HK-2 (cell line): ENCODE results near the gene SMARCA4.

Source experiments
- DNase-seq: peaks from one replicate; pipeline ENCODE4 v3.0.0-alpha.2; 2018; ENCODE audit not compliant: unreplicated experiment

The SMARCA4 gene

DNA sequence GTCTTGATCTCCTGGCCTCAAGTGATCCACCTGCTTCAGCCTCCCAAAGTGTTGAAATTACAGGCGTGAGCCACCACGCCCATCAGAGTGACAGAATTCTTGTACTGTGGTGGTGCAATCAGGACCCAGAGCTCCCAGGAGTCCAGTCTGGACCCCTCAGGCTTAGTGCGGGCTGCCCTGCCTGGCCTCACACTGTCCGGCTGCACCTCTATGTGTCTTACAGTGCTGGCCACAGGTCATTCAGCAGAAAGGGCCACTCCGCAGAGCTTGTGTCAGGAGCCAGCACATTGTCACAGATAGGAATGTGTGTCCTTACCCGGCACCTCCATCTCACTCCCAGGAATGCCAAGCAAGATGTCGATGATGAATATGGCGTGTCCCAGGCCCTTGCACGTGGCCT, 49.2 kb downstream of the SMARCA4 start:
- no peak for DNase-seq

DNA sequence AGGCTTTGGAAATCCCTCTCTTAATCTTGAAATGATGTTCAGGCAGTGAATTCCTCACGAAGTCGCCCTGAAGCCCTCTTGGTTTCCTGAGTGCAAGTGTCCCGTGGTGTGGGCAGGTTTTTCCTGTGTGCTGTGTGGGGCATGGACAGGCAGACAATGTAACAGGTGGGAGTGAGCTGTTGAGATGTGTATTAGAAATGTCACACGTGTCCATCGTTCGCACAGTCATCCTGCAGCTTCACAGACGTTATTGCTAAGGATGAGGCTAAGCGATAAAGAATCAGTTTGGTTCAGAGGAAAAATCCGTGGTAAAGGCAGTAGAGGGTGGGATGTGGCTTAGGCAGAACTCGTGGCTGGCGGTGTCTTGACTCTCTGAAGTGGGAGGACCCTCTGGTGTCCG, 51.7 kb downstream of the SMARCA4 start:
- DNase-seq, result no peak

DNA sequence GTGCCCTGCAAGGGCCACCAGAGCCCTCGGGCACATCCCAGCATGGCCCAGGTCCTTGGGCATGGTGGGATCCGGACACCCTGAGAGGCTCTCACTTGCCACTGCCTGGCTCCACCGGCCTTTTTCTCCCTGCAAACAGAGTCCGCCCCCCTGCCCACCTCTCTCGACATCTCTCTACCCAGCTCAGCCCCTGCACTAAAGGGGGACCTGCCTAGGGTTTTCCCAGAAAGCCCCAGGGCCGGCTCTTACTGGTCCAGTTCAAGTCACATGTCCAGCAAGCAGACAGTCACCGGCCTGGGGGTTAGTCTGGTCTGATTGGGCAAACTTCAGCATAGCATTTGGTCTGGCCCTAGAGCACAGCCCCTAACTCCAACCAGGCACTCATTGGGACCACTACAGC, 52.9 kb downstream of the SMARCA4 start:
- no peak for DNase-seq

DNA sequence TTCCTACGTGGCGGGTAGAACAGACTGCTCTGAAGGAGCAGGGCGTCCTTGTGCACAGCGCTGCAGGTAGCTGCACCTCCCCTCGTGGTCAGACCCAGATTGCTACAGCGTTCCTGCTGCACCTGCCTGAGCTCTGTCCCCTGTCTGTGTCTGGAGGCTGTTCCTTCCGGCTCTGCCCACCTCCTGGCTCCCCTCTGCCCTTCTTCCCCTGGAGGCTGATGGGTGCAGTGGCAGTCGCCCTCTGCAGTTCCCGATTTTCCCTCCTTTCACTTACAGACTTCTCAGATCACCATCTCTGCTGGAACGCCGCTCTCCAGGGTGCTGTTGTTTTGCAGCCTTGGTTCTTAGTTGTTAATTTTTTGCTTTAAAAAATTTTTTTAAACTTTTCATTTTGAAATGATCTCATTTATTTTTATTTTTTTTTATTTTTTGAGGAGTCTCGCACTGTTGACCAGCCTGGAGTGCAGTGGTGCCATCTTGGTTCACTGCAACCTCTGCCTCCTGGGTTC, 53.6 kb downstream of the SMARCA4 start:
- no peak for DNase-seq

DNA sequence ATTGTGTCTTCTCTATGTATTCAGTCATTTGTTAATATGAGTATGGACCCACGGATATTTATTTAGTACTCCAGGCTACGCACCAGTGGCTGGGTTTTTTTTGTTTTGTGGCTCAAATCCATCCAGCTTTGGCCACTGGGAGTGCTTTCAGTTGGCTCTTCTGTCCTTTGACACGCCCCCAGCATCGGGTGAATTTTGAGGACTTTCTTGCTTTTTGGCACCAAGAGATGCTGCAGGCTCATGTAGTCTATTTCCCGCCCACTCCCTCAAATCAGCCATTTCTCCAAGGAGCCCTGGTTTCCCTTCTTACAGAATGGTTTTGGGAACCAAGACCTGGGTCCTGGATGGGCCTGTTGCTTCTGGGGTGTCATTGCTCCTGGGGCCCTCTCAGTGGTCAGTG, 55.8 kb downstream of the SMARCA4 start:
- no peak for DNase-seq

DNA sequence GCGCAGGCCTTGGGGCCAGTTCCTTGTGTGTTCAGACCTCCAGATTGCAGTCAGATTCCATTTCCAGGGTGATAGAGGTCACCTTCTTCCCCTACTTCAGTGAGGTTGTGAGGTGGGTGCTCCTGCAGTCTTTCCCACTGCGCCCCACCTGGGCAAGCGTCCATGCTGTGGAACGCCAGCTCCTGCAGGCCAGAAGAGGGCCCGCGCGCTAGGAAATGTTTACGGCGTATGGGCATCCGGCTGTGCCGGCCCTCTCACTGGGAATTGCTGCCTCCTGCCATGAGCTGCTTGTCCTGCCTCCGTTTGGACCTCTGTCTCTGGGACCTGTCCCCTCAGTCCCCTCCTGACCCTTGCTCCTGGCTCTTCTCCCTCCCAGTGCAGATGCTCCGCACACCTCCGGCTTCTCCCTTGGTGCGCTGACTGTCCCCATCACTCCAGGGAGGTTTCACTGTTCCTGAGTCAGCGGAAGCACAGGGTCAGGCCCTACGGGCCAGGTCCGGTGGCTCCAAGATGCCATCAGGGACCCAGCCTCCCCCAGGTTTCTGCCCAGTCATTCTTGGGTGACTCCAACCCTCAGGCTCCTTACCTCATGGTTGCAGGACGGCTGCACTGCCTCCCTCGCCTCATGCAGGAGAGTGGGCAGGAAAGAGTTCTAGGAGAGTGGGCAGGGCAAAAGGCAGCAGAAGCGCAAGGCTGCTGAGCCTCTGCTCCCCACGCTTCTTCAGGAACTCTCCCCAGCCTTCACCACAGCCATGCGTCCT, 56.6 kb downstream of the SMARCA4 start:
- no peak for DNase-seq

DNA sequence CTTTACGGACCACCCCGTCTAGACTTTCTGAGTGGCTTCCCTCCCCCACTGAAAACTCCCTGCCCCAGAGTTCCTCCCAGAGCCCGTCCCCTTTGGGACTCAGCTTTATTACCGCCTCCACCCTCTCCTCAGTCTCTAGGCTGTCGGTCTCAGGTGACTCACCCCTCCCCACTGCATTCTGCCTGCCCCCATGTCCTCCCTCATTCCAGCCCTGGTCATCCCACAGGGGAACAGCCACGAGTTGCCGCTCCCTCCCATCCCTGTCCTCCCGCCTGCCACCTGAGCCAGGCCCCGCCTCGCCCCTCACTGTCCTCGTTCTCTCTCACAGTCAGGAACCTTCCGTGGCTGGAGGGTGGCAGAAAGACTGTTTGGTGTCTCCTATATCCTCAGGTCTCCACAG, 57.3 kb downstream of the SMARCA4 start:
- peak; percentile 42 for DNase-seq

DNA sequence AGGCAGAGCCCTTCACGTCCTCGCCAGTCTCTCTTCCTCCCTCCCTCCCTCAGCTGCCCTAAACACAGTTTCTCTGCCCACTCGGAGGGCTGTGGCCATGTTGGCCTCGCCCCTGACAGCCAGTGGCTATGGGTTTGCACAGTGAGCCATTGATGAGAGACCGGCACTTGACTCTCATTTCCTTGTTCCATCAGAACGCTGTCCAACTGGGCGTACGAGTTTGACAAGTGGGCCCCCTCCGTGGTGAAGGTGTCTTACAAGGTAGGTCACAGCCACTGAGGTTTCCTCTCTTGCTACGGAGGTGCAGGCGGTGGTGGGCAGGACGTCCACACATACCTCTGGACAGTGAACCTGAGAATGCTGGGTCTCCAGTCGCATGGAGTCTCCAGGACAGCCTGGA, 57.9 kb downstream of the SMARCA4 start:
- no peak for DNase-seq

DNA sequence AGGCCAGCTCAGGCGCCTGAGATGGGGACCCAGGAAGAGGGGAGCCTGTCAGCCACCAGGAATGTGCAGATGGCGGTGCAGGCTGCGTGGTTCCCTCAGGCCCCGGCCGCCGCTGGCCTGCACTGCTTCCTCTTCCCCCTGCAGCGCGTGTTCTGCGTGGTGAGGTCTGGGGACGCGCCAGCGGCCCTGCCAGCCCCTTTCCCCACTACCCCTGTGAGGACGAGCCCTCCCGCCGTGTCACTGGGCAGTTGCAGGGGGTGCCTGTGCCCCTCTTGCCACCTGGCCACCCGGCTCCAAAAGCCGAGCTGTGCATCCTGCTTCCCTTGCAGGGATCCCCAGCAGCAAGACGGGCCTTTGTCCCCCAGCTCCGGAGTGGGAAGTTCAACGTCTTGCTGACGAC, 58.4 kb downstream of the SMARCA4 start:
- no peak for DNase-seq

DNA sequence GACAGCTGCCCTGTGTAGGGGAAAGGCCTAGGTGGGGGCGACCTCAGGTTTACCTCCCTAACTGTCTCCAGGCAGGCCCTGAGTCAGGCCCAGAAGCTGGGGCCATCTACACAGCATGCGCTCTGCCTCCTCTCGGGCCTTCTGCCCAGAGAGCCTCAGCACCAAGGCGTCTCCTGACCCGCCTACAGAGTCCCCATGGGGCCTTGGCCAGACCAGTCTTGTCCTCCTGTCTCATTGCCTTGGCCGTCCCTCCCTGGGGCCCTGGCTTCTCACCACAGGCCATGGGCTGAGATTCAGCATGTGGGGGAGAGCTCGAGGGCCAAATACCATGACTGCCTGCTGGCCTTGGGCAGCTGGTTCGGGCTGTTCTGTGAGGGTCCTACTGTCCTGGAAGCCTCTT, 59.0 kb downstream of the SMARCA4 start:
- no peak for DNase-seq

DNA sequence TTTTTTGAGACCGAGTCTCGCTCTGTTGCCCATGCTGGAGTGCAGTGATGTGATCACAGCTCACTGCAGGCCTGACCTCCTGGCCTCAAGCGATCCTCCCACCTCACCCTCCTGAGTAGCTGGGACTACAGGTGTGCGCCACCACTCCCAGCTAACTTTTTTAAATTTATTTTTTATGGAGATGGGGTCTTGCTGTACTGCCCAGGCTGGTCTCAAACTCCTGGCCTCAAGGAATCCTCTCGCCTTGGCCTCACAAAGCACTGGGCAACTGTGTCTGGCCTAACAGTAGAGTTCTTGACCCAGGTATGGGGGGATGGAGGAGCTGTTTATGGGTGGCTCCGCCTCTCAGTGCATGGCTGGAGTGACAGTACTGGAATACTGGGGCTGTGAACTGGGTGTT, 59.6 kb downstream of the SMARCA4 start:
- no peak for DNase-seq

DNA sequence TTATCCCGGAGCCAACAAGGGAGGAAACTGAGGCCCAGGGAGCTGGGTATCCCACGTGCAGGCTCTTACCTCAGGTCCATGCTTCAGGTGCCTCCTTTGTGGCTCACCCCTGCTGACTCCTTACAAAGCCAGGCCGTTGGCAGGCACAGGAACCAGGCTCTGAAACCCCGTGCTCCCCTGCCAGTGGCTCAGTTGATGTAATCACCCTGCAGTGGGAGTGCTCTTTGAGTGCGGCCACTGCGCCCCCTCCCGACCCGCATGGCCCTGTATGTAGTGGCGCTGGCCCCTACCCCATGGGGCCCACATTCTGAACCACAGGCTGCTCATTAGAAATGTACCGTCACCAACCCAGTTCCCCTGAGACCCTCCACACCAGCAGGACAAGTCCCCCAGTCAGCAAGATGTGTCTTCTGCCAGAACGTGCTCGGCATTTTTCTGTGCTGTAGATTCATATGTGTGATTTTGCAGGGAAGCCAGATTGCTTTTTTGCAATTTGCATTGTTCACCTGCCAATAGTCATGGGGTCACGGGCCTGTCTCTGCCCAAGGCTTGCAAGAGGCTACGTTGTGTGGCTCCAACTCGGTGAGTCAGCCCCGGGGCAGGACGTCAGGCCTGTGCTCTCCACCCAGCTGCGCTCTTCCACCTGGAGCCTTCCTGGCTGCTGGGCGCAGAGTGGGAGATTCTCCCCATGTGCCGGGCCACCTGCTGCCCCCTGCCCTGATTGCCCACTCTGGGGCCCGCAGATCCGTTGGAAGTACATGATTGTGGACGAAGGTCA, 60.3 kb downstream of the SMARCA4 start:
- DNase-seq, result no peak

DNA sequence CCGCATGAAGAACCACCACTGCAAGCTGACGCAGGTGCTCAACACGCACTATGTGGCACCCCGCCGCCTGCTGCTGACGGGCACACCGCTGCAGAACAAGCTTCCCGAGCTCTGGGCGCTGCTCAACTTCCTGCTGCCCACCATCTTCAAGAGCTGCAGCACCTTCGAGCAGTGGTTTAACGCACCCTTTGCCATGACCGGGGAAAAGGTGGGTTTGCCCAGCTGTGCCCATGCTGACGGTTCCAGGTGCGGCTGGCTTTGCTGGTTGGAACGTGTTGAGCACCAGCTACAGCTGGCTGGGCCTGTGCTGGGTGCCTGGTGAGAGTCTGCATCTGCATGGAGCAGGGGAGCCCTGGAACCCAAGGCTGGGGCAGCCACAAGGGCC, 60.9 kb downstream of the SMARCA4 start:
- DNase-seq, result no peak

DNA sequence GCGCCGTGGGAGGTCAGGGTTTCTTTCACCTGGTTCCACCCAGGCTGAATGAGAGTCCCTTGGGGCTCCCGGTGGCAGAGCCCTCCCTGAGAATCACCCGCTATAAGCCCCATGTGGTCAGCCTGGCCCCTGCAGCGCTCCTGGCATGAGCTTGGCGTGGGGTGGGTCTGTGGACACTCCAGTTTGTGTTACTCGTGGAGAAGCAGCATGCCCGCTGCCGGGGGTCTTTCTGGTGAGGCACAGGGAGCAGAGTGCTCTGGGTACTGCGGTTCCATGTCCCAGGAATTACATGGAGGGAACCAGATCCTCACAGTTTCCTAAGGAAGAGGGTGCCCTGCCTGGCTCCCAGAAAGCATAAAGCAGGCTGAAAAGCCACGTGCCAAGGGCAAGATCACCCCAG, 62.2 kb downstream of the SMARCA4 start:
- no peak for DNase-seq

DNA sequence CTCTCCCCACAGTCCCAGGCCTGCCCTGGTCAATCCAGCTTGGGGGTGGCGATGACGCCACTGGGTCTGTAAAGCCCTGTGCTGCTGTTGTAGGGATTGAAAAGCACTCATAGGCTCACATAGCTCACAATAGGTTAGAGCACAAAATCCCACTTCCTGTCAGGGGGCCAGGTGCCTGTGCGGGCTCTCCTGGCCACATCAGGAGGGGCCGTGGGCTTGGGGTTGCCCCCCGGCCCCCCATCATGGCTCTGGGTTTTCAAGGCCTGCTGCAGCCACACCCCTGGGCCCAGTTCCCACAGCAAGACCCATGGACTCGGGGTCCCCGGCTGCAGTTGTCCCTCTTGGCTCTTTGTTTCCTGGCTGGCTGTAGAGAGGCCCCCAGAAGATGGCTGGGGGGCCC, 62.9 kb downstream of the SMARCA4 start:
- DNase-seq, result no peak

DNA sequence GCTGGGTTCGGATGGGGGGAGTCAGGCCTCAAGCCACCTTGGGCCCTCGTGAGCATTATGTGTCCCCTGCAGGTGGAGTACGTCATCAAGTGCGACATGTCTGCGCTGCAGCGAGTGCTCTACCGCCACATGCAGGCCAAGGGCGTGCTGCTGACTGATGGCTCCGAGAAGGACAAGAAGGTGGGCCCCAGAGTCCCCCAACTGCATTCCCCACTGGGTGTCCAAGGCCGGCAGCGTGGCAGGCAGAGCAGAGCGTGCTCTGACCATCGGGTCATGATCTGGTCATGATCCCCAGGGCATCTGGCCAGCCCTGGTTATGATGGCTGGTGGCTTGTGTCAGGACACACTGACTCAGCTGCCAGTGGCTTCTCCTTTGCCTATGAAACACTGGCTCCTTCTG, 63.4 kb downstream of the SMARCA4 start:
- no peak for DNase-seq

DNA sequence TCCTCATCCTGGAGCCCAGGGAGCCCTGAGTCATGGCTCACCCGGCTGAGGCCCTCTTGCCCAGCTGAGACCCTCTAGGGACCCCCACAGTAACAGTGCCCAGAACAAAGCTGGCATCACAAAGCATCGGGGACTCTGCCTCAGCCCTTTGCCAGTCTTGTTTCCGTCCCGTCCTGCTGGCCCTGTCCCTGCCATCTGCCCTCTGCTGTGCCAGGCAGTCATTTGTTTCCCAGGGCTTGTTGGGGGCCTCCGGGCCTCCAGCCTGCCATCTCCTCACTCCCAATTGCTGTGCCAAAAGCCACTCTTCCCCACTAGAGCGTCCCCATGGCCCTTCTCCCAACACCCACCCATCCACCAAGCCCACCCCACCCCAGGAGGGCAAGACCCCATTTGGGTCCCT, 64.2 kb downstream of the SMARCA4 start:
- no peak for DNase-seq

DNA sequence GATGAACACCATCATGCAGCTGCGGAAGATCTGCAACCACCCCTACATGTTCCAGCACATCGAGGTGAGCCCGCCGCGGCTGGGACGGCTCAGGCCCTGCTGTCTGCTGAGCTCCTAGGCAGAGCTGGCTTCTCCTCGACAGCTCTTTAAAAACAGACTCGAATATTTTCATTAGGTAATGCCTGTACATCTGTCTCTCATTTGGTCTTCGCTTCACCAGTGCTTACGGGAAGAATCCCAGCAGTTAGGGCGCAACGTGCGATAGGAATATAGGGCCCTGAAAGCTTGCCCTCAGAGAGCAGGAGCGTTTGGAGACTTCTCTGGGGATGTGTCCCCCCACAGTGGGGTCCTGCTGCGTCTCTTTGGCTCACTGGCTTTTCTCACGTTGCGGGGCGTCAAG, 64.6 kb downstream of the SMARCA4 start:
- no peak for DNase-seq

DNA sequence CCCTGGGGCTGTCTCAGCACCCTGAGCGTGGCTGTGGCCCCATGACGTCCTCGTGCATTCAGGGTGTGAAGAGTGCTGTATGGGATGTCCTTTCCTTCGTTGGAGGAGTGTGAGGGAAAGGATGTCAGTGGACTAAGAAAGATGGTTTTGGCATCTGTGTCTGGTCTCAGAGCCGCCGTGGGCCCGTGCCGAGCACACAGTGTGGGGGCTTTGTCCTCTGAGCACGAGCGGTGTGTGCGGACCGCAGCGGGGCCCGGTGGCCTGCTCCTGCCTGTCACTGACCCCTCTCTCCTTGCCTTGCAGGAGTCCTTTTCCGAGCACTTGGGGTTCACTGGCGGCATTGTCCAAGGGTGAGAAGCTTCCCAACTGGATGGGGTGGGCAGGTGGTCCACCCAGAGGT, 65.2 kb downstream of the SMARCA4 start:
- DNase-seq, result no peak

DNA sequence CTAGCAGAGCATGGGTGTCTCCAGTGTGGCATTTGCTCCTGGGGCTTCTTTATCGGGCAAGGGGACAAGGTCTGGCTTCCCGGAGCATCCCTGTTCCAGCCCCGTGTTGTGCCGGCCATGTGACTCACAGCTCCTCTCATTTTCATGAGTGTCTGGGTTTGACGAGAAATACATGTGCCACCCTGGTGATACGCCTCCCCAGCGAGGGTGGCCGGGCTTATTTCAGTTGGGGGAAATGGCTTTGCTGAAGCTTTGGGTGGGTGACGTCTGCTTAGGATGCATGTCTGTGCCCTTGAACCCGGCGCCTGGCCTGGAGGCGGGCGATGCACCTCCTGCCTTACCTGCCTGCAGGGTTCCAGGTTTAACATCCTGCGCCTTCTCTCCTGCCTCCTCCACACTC, 66.6 kb downstream of the SMARCA4 start:
- DNase-seq, result no peak

DNA sequence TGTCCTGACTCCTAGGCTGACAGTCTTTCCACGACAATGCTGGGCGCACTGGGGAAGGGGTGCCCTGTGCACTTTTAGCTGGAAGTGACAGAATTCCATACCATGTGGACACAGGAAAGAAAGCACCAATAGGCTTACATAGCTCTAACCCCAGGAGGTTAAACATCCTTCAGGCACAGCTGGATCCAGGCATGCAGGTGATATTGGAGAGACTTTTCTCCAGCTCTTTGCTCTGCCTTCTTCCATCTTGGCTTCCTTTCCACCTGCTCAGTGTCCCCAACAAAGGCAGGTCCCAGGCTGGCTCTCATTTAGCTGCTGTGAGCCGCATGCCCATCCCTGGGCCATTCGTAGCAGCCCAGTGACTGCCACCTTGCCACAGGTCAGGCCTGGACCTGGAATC, 67.3 kb downstream of the SMARCA4 start:
- DNase-seq, result no peak

DNA sequence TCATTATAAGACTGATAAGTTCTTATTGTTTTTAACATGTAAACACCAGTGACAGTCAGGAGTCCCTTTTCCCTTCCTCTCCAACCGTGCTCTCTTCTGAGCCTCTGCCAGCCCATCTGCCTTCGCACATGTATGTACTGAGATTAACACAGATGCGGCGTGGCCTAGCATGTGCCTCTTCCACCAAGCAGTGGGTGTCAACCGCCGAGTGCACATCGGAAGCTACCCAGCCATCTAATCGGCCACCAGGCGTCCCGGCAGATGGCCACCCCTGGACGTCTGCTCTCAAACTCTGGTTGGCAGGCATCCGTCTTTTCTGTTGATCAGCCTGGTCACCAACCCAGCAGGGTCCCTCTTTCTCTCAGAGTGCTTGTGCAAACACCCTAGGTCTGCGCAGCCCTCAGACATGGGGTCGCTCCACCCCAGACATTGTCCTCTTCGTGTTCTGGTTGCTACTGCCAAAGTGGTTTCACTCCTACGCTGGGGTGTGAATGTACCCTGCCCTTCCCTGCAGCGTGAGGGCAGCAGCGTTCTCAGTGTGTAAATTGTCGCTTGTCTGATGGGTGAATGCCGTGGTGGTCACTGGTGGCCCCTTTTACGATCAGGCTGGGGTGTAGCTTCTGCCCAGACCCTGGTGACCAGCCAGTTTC, 70.7 kb downstream of the SMARCA4 start:
- no peak for DNase-seq

DNA sequence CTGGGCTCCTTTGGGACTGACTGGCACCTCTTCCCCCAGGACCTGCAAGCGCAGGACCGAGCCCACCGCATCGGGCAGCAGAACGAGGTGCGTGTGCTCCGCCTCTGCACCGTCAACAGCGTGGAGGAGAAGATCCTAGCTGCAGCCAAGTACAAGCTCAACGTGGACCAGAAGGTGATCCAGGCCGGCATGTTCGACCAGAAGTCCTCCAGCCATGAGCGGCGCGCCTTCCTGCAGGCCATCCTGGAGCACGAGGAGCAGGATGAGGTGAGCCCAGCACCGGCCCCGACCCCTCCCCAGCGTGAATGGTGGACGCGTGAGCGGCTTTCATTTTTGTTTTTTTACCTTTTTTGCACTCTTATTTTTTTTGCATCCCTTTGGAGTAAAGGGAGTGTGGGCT, 72.4 kb downstream of the SMARCA4 start:
- DNase-seq, result no peak
